HG03457 (cell line): Measurements from ENCODE around the gene HS3ST4.
"Not testable (repeated sequence)": the region's sequence is repeated elsewhere in the genome, so short reads cannot be mapped to it uniquely, and the experiment has no call there.

Experiments
- ATAC-seq: cut with Tn5 transposase; IDR thresholded peaks from one replicate; pipeline ENCODE4 v1.9.1; 2021; ENCODE audit warnings: moderate number of reproducible peaks; ENCODE audit not compliant: unreplicated experiment

Gene HS3ST4

DNA sequence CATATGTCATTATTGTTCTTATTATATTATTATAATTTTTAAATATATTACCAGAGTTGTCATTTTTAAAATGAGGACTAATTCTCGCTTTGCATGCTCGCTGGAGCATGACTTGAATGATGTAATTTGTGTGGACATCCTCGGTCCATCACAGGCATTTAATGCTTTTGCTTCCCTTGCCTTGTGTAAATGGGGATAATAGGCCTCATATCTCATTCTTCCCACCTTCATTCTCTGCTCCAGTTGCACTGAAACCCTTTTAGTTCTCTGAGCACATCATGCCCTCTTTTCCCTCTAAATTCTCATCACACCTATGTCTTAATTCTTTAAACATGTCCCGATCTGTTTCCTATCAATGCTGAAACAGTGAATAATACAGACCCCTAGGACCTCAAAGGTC is 285.4 kb downstream of the HS3ST4 start:
- no peak for ATAC-seq

GRCh38 chr16:25978218-25978617 is 286.5 kb downstream of the HS3ST4 start:
- no peak for ATAC-seq

DNA sequence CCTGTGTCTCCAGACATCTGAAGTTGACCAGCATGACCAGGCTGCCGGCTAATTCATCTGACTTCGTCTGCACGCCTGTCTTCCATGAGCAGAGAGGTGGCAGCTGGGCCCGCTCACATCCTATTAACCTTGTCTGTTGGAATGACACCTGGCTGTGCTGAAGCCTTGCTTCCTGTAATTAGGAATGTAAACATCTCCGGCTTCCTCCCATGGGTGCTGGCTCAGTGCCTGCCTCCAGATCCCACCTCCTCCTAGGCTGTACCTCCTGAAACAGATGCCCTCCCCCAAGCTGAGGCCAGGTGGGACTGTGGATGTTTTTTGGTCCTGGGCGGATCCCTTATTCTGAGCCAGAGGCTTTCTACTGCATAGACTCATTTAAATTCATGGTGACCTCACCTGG is 296.3 kb downstream of the HS3ST4 start:
- ATAC-seq: no peak

DNA sequence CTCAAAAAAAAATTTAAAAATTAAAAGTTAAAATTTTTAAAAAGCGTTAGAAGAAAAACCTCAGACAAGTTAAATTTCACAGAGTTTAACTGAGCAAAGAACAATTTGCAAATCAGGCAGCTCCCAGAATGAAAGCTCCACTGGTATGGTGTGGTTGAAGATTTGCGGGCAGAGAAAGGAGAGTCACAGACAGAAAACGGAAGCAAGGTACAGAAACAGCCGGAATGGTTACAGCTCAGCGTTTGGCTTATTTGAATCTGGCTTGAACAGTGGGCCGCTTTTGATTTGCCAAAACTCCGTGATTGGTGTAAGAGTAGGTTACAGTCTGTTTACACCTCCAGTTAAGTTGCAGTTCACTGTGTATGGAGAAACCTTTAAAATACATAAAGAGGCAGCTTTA is 297.1 kb downstream of the HS3ST4 start:
- ATAC-seq: no peak

DNA sequence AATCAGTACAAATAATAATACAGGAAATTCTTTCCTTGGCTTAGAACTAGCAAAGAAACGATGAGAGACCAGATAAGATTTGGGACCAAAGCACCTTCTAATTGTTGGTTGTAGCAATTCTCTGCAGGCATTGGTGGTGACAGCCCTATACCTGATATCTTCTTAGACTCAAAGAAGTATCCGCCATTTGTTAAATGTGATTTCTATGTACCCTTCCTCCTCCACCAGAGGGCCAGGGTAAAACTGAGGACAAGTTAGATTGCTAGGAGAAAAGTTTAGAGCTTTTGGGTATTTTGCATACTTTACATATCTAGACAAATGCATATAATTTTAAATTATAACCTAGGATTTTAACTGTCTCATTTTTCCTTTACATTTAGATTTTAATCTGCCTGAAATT is 304.3 kb downstream of the HS3ST4 start:
- no peak for ATAC-seq

GRCh38 chr16:26005336-26005735 is 313.6 kb downstream of the HS3ST4 start:
- ATAC-seq: no peak

DNA sequence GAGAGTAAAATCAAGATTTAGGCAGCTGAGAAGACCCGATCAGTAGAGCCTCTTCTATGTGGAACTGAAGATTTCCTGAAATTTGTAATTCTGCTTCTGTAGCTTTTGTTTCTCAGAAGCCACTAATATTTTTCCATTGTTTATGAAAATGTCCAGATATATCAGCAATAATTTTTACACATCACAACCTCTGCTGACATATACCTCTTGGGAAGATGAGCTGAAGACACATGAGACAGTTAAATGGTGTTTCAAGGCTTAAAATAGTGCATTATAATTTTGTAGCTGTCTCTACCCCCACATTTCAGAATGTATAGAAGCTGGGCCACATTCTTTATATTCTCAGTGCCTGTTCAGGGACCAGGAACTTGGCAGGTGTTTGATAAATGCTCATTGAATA is 320.6 kb downstream of the HS3ST4 start:
- ATAC-seq: no peak

- ATAC-seq: no peak
Measured at GRCh38 chr16:26015776-26016175, 324.0 kb downstream of the HS3ST4 start.

DNA sequence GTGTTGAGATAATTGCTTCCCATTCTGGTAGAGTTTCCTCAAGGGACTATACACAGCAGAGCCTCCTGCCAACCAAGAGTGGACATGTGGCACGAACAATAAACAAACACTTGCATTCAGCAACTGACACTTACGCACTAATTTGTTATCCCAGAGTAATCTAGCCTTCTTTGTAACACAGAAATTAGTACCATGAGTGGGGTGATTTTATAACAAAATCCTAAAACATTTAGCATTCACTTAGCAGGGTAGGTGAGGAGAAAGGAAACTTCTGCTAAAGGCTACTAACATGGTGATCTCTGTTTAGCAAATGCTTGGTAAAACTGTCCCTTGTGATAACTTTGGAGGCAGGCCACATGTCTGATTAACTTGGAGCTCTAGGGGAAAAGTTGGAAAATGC is 325.2 kb downstream of the HS3ST4 start:
- ATAC-seq: no peak

DNA sequence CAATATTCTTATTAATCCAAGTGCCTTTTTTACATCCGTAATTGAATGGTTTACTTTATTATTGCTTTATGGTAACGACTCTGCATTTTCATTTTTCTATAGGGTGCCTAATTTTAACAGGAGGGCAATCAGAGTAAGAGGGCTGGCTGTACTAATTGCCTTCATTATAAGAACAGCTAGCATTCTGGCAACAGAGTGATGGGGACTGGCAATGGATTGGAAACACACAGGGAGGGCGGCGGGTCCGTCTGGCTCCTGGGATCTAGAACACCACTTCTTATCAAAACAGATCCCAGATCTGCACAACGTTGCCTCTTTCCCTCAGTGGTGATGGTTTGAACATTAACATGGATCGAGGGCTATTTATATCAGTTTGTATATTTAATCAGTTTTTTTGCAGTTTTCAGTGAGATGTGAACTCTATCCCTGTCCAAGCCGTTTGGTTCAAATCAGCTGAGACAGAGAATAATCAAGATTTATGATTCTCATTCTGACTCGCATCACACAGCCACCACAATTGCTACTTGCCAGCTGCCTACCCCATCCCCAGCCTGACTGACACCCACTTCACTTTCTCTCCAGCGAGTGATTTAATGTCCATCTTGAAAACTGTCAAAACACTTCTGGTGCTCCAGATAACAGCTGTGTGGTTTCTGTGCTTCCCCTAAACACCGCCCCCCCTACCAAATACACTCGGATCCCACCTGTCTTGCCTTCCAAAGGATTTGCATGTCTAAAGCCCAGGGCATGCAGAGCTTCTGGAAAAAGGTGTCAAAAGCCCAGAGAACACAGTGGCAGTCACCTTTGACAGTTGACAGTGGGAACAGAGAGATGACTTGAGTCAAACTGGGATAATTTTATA is 327.9 kb downstream of the HS3ST4 start:
- ATAC-seq: no peak

DNA sequence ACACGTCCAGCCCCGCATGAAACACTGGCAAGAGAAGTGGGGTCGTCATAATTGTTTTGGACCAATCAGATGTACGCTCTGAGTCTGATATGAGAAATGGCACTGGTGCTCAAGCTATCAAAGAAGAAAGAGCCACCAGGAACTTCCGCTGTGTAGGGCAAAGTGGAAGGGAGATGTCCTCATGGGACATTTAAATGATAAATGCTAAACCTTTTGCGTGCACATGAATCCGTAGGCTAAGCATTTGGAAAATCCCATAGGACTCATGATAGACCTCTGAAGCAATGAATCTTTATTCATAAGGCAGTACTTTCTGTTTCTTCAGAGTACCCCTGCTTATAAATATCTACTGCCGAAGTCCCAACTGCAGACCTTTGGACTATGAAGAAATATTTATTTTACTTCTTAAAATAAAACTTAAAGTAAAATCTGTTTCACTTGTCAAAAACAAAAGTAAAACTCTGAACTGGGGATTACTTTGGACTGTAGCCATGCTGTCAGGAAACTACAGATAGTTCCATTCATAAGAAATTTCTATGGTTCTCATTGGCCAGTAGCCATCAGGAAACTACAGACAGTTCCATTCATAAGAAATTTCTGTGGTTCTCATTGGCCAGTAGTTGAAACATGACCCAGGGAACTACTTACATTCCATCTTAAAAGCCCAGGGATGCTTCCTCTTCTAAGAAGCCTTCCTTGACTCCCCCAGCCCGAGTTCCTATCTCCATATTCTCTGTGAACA is 335.1 kb downstream of the HS3ST4 start:
- ATAC-seq: no peak

DNA sequence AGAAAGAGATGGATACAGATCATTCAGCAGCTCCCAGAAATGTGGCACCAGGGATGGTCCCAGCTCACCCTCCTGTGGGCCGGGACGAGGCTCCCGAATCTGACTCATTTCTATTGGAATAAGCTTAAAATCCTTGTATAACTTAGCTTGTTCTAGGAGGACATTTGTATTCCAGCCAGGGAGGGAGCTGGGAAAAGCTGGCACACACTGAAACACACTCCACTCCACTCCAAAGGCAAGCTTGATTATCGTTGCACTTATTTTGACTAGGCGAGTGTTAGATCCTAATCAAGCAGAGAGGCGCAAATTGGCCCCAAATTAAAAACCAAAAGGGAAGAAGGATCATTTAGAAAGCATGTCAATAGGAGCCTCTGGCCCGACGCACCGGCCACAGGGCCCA is 339.5 kb downstream of the HS3ST4 start:
- ATAC-seq: no peak

DNA sequence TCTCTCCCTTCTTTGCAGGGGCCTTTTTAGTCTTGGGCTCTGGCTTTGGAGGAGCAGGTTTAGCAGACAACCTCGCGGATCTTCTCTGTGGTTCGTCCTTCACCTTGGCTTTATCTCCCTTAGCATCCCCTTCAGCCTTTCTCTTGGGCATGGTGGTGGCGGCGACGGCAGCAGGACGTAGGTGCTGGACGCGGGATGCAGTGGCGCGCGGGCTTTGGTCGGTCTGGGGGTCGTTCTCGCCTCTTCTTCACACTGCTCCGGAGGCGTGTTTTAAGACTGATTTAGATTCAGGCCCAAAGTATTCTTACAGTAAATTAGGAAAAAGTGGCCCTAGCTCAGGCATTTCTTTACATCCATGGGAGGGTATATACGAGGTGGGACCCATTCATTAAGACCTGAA is 340.9 kb downstream of the HS3ST4 start:
- not testable (repeated sequence) for ATAC-seq

GRCh38 chr16:26041952-26042668 is 350.4 kb downstream of the HS3ST4 start:
- ATAC-seq: no peak

GRCh38 chr16:26050472-26050871 is 358.7 kb downstream of the HS3ST4 start:
- ATAC-seq: no peak

- ATAC-seq: no peak
Measured at GRCh38 chr16:26051063-26051462, 359.3 kb downstream of the HS3ST4 start.

DNA sequence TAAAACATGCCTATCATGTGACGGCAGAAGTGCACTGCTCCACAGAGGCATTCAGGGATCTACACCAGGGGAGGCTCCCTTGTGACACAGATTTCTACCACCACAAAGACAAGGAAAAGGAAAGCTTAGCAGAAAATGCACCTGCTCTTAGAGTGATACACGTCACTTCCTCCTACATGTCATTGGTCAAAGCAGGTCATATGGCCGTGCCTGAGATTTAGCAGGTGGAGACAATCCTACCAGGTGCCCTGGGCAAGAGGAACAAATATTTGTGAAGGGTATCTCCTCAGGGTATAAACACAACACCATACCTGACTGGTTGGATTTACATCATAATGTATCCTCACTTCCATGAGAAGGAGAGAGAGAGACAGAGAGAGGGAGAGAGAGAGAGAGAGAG is 362.1 kb downstream of the HS3ST4 start:
- ATAC-seq: no peak

DNA sequence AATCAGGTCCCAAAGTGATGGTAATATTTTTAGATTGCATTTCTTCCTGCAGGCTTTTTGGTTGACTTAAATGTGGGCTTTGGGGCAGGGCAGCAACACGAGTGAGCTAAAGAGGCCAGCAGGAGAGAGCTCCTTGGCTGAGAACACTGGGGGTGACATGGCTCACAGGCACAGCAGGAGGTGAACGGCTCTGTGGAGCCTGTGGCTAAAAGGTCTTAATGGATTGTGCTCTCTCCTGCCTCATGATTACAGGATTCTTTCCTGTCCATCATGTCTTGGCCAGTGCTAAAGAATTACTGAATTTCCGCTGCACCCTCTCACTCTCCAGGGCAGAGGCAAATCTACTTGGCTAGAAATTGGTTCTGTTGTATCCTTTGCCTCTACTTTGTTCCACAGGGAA is 366.6 kb downstream of the HS3ST4 start:
- no peak for ATAC-seq

- no peak for ATAC-seq
Measured at GRCh38 chr16:26070302-26071100, 378.7 kb downstream of the HS3ST4 start.

- no peak for ATAC-seq
Measured at GRCh38 chr16:26071101-26071866, 379.5 kb downstream of the HS3ST4 start.
